GM12801 (cell line): ENCODE data around the gene KCNMA1.

Experiments
- TF ChIP-seq, protein P1 (sequence below): IDR thresholded peaks from one replicate; pipeline ENCODE4 v1.5.1; 2011; ENCODE audit warnings: control low read depth; ENCODE audit not compliant: insufficient read length; ENCODE audit errors: extremely low read depth

The KCNMA1 gene

DNA sequence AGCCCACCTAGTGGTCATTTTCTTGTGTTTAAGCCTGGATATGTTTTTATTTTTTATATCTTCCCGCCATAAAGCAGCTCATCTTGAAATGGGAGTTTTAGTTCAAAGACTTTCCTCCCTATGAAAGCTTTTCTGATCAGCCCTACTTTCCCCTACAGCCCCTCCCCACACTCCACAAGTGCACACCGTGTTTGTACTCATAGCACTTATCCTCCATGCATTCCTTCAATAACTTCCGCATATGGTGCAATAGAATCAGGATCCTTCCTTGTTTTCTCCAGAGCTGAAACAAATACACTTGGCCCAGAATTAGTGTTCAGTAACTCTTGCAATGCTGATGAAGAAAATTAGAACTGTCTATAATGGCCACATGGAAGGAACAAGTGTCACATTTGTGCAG is 235.9 kb downstream of the KCNMA1 start:
- TF ChIP-seq, protein P1, sequence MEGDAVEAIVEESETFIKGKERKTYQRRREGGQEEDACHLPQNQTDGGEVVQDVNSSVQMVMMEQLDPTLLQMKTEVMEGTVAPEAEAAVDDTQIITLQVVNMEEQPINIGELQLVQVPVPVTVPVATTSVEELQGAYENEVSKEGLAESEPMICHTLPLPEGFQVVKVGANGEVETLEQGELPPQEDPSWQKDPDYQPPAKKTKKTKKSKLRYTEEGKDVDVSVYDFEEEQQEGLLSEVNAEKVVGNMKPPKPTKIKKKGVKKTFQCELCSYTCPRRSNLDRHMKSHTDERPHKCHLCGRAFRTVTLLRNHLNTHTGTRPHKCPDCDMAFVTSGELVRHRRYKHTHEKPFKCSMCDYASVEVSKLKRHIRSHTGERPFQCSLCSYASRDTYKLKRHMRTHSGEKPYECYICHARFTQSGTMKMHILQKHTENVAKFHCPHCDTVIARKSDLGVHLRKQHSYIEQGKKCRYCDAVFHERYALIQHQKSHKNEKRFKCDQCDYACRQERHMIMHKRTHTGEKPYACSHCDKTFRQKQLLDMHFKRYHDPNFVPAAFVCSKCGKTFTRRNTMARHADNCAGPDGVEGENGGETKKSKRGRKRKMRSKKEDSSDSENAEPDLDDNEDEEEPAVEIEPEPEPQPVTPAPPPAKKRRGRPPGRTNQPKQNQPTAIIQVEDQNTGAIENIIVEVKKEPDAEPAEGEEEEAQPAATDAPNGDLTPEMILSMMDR: no peak

DNA sequence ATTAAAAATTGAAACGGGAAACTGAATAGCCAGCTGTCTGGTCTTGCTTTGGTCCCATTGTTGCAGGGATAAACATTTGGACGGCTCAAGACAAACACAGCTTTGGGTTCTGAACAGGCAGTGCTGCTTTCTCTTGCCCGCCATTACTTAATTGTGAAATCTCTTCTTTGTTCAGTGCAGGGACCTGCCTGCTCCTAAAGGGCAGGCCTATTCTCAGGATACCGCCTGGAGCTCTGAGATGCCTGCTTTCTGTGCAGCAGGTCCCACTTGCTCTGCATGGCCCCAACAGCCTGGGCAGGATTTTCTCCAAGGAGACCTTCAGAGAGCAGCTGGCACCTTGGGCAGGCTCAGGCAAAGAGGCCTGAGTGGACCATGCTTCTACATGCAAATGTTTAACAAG is 237.6 kb downstream of the KCNMA1 start:
- TF ChIP-seq, protein P1: no peak

DNA sequence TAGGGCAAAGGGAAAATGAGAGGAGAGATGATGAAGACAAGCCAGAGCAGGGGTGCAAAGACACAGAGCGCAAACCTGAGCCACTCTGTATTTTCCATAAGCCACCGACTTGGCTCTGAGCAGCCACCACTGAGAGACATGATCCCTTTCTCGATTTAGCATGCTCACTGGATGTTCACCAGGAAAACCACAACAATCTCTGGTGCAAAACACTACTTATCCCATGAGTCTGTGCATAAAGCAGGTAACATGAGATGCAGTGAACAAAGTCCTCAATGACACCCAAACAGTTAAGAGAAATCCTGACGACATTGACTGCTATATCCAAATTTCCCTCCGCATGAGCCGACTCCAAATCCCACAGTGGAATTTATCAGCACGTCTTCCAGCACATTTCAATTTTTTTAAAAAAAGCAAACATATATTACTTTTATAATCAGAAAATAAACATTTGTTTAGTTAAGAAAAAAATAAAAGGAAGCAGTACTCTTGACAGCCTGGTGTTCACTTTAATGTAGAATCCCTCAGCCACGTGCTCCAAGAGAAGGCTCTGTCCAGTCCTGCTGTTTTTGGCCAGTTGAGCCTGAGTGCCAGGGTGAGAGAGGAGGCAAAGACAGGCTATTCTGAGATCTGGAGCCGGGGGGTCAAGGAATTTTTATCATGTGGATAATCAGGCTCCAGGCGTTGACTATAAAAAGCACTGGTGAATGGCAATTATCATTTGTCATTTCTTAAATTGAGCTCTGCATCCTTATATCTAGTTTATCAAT is 238.4 kb downstream of the KCNMA1 start:
- TF ChIP-seq, protein P1: no peak

DNA sequence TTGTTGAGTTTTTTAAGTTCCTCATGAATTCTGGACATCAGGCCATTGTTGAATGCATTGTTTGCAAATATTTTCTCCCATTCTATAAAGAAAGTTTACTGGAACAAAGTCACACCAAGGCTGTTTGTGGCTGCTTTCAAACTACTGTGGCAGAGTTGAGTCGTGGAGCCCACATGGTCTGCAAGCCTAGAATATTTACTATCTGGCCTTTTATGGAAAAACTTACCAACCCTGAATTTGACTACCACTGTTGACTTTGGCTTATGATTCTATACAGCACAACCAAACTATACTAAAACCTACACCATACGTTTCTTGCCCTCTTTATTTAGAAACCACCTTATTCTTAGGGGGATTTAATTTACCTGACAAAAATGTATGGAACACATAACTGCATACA is 239.1 kb downstream of the KCNMA1 start:
- TF ChIP-seq, protein P1: no peak

DNA sequence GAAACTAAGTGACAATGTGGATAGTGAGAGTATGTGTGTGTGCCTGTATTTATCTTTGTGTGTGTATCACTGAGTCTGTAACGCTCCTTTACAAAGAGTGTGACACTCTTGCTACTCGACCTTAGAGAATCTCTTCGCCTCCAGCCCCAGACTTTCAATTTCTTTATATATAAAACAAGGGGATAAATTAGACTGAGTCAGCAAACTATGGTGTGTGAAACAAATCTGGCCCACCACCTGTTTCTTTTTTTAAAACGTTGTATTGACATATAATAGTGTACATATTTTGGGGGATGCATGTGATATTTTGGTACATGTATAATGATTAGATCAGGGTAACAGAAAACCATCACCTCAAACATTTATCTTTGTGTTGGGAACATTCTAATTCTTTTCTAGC is 240.5 kb downstream of the KCNMA1 start:
- TF ChIP-seq, protein P1: no peak

DNA sequence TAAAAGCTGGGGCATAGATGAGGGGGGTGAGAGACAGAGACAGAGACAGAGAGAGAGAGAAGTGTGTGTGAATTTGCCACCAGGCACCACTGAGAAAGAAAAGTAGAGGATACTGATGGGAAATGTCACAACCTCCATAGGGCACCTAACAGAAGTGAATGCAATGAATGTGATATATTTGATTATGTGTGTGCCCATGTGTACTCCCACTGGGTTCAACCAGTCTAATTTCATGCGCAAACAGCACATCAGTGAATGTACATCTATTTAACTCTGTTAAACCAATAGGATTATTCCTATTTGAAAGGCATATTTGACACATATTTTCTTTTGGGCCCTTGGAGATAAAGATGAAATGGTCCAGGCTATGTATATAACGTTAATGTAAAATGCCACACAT is 241.3 kb downstream of the KCNMA1 start:
- TF ChIP-seq, protein P1: no peak

DNA sequence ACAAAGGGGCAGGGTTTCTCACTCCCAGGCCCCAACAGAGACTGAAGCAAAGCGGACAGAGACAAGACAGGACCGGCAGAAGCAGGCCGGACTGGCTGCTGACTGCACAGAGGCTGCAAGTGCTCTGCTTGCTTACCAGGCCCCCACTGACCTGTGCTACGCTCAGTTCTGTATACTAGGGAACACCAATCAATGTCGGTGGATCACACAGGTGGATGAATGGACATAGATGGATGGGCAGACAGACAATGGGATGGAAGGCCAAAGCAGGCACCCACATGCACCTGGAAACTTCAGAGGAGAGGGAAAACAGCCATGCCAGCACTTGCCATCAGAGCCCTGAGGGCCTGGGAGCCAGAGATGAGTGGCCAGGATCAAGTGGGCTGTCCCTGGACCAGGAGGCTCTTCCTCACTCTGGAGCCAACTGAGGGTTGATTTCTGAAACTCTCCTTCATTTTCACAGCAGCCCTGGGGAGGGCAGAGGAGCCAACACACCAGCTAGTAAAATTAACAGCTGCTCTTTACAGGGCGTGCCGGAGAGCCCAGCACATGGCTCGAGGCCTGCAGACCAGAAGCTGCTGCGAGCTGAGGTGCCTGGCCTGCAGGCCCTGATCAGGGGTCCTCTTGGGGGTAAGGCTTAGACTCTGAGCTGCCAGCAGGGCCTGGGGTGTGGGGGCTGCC is 243.6 kb downstream of the KCNMA1 start:
- TF ChIP-seq, protein P1: no peak
